Liver (tissue), 9 donors: Measurements from ENCODE around the gene OTOL1. TPM values are rescaled to one million over a fixed set of nuclear protein-coding genes. Genes with fewer than 3 reads are reported as not detected.

ENCODE experiments used
- DNase-seq: peaks from one replicate; pipeline ENCODE4 v3.0.0-alpha.2; 2017; ENCODE audit warnings: low spot score
- H3K27ac ChIP-seq, 2 donors: one replicate each; pipeline ENCODE4 v1.7.0; 2013; ENCODE audit warnings: inconsistent platforms in 2 of 2, low read length in 2 of 2, control low read depth in 1 of 2, low read depth in 1 of 2, mild to moderate bottlenecking in 1 of 2
- H3K27me3 ChIP-seq, 4 donors: one replicate each; pipeline versions ENCODE4 v1.6.1 to v1.7.0; 2013; ENCODE audit warnings: low read length in 3 of 4, inconsistent platforms in 1 of 4, mild to moderate bottlenecking in 1 of 4, moderate library complexity in 1 of 4; ENCODE audit not compliant: control insufficient read depth in 4 of 4, insufficient read depth in 4 of 4
- H3K36me3 ChIP-seq, 4 donors: one replicate each; pipeline versions ENCODE4 v1.6.1 to v1.7.0; 2013; ENCODE audit warnings: low read length in 3 of 4, mild to moderate bottlenecking in 3 of 4, low read depth in 1 of 4, moderate library complexity in 1 of 4; ENCODE audit not compliant: control insufficient read depth in 4 of 4, insufficient read depth in 3 of 4
- H3K4me1 ChIP-seq, 4 donors: one replicate each; pipeline versions ENCODE4 v1.6.1 to v1.7.0; 2013; ENCODE audit warnings: low read length in 3 of 4, mild to moderate bottlenecking in 3 of 4, moderate library complexity in 1 of 4; ENCODE audit not compliant: control insufficient read depth in 4 of 4, insufficient read depth in 4 of 4
- H3K4me3 ChIP-seq, 3 donors: one replicate each; pipeline versions ENCODE4 v1.6.1 to v1.7.0; 2013; ENCODE audit warnings: low read length in 3 of 3, control low read depth in 1 of 3, low read depth in 1 of 3, mild to moderate bottlenecking in 1 of 3
- H3K9ac ChIP-seq, 2 donors: one replicate each; pipeline ENCODE4 v1.7.0; 2013; ENCODE audit warnings: low read length in 2 of 2, mild to moderate bottlenecking in 2 of 2, moderate library complexity in 2 of 2, control low read depth in 1 of 2, low read depth in 1 of 2
- H3K9me3 ChIP-seq, 4 donors: one replicate each; pipeline versions ENCODE4 v1.6.1 to v1.7.0; 2013; ENCODE audit warnings: low read length in 3 of 4; ENCODE audit not compliant: control insufficient read depth in 4 of 4
- HNF4A ChIP-seq, 2 donors: conservative IDR thresholded peaks; 2 replicates each; pipeline ENCODE4 v1.6.1; 2016; ENCODE audit warnings: antibody characterized with exemption in 2 of 2, mild to moderate bottlenecking in 2 of 2
- WGBS: extraction: QIAGEN DNeasy Blood & Tissue Kit; methylation state at CpG from one replicate; pipeline ENCODE4 v1.1.7; 2013; 5-methylcytosine and 5-hydroxymethylcytosine counted together
- polyA plus RNA-seq, 2 donors: library from polyadenylated mRNA; stranded (reverse) in 1 of 2; unstranded in 1 of 2; fragments of 200-250 nt in 1 of 2; fragments of >200 nt in 1 of 2; fragmentation: Nextera tagmentation in 1 of 2; extraction: Ambion mirVana in 1 of 2; gene quantifications; one replicate each; pipeline versions ENCODE4 v1.2.1 to v1.2.3, GENCODE V29; 2013 to 2015
- total RNA-seq, 2 donors: library from RNA; depleted of rRNA; stranded (reverse); fragments of >200 nt; gene quantifications; one replicate each; pipeline ENCODE4 v1.2.3, GENCODE V29; 2014
- donor health status: healthy.
- donor health status: healthy.
- donor health status: healthy.
- donor health status: healthy.
- donor health status: healthy.

OTOL1 gene
- total and polyA plus RNA-seq, 4 donors, result not detected

DNA sequence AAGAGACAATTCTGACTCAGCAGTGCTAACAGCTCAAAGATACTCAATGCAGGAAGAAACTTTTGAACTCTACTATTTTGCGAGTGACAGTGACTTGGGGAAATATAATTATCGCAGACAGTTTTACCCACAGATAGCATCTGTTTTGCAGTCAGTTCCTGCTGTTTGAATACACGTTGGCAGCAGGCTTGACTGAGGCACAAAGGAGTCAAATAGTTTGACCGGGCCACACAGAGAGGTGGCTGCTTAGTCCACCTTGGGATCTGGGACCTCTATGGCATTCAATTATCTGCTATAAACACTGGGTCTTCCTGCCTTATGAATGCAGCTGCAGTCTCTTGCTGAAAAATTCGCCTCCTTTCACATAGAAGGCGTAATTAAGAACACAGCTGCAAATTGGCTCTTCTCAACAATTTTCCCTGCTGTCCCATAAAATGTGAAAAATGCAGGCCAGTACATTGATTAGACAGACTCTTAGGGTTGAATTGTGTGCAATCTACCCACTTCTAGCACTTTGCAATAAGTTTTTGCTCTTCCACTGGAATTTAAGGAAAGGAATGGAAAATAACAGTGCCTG is 56.5 kb downstream of the OTOL1 start:
- WGBS, result 72% methylated on average over 6 of the region's 6 CpGs
- H3K27ac ChIP-seq, result no peak overlapping the region
- H3K4me1 ChIP-seq, result no peaks in the 10 kb centered on the region
- no peaks in the 10 kb centered on the region for H3K36me3 ChIP-seq
- no peak overlapping the region for H3K9ac ChIP-seq
- no peak overlapping the region for H3K4me3 ChIP-seq
- H3K27me3 ChIP-seq, result peaks cover 0 to 3% (median 1%) of the 10 kb centered on the region in 4 donors
- no peaks in the 10 kb centered on the region for H3K9me3 ChIP-seq
- no peak for TF ChIP-seq HNF4A (conservative IDR thresholded peaks at IDR 0.05)
- DNase-seq, result no peak

Other genes starting within 250 kb of the OTOL1 start
- gene SPTSSB, start 125.3 kb upstream of the OTOL1 start, total RNA-seq, result 1 to 10 TPM in 1 of 2 donors, under 1 TPM in 1; under 0.01 to 1.0 TPM
- gene SPTSSB, start 125.3 kb upstream of the OTOL1 start, polyA plus RNA-seq, result under 1 TPM; 0.02 to 0.08 TPM